NCI-H146 (cell line): ENCODE measurements around the gene HMG20A.

Experiments used
- DNase-seq: peaks from one replicate; lab custom pipeline; 2025; lab: John Stamatoyannopoulos, UW

HMG20A gene

DNA sequence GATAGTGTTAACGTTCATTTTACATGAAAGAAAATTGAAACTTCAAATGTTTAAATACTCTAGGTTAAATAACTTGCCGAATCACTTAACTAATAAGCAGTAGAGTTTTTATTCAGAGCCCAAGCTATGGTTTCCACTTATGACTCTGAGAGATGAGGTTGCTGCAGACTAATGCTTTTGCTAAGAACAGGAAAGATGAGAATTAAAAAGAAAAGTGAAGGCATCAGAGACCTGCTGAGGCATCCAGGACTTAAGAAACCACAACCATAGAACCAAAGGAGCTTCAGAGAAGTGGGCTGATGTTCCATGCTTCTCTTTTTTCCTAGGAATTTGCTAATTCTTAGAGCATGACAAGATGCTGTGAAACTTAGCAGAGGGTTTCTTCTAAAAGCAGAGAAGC, 9.5 kb downstream of the HMG20A start:
- no peak for DNase-seq

DNA sequence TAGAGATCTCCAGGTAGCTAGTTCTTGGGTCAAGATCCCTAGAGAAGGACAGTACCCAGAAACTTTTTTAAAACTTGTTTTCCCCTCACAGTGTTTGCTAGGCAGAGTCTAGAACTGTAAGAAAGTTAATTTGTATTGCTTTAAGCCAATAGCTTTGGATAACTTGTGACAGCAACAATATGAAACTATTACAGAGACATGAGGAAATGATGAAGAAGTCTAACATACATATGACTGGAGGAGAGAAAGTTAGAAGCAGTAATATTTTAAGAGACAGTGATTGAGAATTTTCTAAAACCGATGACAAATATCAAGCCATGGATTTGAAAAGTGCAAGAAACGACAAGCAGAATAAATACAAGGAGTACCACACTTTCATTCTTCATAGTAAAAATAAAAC, 10.0 kb downstream of the HMG20A start:
- DNase-seq: no peak

DNA sequence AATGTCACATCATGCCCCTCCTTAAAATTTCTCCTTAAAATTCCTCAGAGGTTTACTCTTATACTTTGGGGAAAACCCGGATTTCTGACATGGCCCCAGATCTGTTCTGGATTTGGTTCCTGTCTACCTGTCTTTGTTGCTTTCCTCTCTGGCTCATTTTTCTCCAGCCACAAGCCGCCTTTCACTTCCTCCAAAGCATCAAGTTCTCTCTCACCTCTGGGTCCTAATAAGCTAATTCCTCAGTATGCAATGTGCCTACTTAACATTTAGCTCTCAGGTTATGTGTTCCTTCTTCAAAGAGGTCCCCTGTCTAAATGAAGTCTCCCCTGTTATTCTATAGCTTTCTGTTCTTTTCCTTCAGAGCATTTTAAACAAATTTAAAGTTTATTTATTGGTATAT, 16.1 kb downstream of the HMG20A start:
- DNase-seq: no peak

DNA sequence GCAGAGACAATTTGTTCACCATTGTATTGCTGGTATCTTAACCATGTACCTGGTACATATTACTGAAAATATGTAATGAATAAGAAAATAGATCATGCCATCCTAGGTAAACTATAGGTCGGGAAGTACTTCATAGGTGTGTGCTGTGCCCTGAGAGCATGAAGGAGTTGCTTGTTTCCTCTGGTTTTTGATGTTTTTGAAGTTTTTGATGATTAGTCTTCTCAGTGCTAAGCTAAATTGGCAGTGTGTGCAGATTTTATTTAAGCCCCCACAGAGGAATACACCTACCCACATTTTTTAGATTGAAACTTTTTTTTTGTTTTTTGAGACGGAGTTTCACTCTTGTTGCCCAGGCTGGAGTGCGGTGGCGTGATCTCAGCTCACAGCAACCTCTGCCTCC, 16.6 kb downstream of the HMG20A start:
- DNase-seq: no peak

DNA sequence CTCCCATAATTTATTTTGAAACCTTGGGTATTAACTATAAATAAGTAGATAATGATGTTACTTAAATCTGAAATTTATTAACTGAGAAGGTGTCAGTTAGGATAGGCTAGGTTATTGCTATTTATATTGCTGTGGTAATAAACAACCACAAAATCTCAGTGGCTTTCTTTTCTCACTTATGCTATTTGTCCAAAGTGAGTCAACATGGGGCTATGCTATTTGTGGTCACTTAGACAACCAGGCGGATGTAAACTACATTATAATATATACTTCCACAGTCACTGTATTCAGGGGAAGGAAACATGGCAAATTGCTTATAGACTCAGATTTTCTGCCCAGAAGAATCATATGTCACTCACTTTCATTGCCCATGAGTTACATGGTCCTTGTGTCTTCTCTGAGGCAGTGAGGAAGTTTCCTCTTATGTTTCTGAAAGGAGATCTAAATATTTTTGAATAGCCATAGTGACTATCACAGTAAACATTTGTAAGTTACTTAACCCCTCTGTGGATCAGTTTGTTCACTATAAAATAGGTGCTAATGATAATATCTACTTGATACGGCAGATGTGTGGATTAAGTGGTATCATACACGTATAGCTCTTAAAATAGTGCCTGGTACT, 19.8 kb downstream of the HMG20A start:
- no peak for DNase-seq

DNA sequence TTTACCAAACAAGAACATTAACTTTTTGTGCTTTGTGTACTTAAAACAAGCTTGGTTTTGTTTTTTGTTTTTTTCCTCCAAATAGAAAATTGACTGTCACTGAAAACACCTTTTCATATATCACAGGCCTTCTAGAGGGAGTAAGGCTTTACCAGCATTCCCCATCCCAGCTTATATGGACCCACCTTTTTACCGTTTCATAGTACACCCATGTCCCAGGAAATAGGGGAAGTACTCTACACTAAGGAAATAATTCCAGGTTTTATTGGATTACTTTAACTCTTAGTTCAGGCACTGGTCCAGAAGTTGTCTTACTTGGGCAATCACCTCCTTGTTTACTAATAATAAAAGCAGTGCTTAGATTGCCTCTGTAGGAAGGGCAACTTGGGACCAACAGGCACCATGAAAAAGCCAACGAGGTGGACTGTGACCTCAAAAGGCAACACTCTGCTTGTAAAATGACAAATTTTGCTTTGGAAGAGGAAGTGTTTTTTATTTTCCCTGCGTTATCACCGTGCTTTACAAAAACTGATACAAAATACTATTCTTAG, 26.2 kb downstream of the HMG20A start:
- DNase-seq: no peak

DNA sequence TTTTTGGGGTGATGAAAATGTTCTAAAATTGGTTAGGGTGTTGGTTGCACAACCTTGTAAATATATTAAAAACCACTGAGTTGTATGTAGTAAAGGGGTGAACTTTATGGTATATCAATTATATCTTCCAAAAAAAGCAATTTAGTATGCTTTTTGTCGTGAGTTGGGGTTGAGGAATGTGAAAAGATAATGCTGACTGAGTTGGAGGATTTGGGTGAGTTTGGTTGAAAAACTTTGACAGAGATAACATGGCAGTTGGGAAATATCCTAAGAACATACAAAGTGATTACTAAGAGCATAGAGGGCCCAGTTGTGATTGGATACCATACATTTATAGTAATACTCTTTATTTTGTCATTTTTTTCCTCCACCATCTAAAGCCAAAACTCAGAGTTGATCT, 33.6 kb downstream of the HMG20A start:
- no peak for DNase-seq

DNA sequence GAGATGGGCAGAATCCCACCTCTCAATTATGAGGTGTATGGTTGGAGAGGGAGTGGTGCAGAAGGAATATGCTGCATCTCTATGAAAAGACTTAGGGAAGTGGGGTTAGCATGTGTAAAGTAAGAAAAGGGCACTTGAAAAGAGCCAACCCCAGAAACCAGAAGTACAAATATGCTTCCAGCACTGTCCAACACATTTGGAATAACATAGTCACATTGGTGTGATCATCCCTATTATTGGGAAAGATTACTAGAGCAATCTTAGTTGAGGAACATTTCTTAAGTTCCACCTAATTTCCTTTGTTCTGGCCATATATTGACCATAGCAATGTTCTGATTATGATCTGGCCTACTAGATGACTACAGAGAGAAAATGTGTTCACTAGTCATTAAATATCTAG, 34.3 kb downstream of the HMG20A start:
- no peak for DNase-seq

DNA sequence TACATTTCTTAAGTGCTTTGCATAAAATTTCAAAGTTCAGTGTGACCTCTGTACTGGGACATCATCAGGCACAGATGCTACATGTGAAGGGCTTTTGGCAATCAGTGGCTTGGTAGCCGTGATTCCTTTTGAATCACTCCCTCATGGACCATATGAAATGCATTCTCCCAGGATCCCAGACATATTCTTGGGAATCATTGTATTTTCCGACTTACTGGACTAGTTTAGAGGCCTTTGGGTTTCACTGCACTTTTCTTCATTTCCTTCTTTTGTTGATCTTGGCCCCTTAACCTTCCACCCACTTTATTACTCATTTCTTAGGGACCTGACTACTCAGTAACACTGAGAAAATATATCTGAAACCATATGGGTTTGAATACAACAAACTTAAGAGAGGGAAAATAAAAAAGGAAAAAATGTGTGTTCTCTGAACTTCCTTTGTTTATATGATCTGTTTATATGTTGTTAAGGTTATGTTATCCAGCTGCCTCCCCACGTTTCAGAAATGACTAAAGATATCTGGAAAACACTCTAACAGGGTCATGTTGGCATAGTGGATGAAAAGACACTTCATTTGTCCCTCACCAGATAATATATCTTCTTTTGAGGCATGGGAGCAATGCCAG, 35.1 kb downstream of the HMG20A start:
- DNase-seq: no peak

DNA sequence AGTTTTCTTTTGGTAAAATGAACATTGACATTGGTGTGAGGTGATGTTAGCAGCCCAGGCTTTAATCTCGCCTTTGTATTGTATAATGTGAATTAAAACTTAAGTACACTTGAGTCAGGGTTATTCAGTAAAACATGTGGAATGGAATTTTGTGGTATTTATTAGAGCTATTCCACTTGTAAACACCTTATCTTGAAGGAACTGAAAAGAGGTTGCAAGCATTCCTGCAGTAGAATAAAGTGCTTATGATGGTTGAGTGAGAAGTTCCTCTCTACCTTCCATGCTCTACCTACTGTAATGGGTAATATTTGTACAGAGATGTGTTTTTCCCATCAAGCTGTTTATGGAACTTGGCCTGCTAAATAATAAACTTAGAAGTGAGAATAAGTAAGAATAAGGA, 36.1 kb downstream of the HMG20A start:
- no peak for DNase-seq

DNA sequence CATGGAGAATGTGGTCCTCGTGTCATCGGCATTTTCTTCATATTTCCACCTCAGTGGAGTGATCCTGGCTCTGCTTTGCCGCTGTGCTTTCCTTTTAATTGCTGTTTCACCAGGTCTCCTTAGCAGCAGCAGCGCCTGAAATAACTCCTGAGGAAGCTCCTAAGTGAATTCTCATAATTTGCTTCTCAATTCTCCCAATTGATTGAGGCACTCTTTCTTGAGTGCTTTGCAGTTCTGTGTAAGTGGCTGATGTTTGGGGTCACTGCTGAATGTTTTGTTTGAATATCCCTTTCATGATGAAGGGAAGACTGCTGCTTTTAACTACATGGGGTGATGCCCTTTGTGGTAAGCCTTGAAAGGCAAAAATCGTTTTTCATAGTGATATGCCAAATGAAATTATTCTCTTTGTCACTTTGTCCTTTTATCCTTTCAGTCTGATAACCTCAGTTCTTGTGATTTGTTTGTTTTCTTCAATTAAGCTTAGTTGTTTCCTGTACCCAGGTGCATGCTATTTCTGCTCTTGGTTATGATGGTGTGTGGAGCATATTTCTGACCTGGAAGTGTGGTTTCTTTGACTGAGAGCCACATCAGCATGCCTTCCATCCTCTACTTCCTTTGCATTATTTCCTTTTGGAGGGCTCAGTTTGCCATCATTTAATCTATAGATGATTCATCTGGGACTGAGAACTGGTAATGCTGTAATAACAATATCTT, 36.7 kb downstream of the HMG20A start:
- peak; percentile 48 for DNase-seq

DNA sequence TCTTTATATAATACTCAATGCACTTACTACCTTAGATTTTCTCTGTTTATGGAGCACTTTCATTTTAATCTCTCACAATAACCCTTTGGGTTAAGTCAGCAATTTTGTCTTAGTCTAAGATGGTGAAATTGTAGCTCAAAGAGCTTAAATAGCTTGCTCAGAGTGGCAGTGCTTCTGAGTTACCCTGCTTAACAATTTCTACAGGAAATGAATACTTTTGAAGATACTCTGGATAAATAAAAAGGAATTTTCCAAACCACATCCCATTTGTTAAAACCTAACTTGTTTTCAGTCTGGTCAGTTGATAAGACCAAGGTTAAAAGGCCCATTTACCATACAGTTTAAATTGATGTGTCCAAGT, 37.2 kb downstream of the HMG20A start:
- DNase-seq: no peak

DNA sequence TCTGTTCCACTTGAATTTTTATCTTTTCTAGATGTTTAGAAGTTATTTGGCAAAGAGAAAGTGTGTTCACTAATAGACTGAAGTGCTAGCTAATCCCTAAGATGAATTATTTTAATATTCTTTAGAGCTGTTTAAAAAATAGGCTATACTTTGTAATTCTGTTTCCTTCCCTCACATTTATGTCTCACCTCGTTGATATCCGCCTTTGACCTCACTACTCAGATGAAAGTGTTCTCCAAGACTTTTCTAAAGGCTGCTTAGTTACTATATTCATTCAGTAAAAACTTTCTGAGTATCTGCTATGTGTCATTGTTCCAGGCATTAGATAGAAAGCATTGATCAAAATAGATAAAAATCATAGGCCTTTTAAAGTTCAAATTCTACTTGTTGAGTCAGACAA, 38.3 kb downstream of the HMG20A start:
- no peak for DNase-seq

DNA sequence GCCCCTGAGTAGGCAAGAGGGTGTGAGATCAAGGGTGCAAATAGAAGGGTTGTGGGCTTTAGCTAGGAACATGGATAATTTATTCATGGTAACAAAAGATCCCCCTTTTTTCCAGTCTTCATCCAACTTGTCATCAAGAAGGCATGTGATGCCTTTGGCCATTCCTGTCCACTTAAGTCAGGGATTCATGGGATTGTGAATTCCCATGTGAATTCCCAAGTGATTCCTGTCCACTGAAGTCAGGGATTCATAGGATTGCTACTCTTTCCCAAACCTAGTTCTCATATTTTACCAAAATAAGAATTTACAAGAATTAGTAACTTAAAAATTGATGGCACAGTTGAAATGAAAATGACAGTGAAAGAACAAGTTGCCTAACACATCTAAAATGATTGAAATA, 40.8 kb downstream of the HMG20A start:
- DNase-seq: no peak

DNA sequence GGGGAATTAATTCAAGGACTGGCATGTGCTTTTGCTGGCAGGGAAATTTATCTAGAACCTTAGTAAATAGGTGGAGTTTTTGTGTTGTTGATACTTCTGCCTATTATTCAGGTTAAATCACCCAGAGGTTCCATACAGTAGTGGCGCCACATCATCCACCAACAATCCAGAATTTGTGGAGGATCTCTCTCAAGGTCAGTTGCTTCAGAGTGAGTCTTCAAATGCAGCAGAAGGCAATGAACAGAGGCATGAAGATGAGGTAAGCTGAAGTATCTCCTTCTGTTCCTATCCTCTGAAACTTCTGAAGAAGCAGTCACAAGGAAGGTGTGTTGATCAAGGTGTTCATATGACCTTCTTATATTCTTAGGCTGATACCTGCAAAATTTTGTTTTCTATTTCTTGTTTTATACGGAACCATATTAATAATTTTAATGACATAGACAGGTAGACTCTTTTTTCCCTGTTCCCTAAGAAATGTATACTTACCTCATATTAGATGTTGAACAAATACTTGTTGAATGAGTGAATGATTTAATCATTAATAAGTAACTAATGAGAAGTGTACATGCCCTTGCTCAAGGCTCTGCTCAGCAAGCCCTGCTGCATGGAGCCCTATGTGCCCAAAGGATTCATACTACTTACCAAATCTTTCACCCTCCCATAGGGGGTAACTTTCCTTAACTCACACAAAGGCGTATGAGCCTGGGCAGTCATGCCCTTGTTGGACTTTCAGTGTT, 43.6 kb downstream of the HMG20A start:
- no peak for DNase-seq

DNA sequence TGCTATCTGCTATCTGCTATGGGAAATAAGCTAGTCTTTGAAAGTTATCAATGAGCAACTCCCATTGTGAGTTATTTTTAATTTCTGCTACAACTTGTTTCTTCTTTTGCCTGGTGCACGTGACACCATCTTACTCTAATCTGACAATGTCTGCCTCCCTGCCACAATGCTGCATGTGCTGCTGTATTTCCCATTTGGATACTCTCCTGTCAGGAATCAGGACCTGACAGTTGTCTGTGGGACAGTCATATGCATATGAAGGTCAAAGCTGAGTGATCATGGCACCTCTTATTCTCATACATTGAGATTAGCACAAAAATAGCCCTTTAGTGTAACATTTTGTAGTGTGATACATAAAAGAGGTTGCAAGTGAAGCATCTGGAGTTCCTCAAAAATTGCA, 45.8 kb downstream of the HMG20A start:
- DNase-seq: no peak

DNA sequence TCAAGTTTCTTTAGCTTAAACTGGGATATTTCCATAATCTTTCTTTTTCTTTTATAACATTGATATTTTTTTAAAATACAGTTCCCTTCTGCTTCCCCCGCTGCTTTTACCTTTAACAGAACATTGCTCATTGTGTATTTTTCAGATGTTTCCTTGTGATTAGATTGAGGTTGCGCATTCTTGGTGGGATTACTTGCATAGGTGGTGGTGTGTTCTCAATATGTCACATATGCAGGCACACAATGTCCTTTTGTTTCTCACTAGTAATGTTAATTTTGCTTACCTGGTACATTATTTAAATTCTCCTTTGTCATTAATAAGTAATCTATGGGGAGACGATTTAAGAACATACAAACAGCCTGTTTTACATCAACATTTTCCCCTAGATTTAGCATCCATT, 48.2 kb downstream of the HMG20A start:
- DNase-seq: no peak

DNA sequence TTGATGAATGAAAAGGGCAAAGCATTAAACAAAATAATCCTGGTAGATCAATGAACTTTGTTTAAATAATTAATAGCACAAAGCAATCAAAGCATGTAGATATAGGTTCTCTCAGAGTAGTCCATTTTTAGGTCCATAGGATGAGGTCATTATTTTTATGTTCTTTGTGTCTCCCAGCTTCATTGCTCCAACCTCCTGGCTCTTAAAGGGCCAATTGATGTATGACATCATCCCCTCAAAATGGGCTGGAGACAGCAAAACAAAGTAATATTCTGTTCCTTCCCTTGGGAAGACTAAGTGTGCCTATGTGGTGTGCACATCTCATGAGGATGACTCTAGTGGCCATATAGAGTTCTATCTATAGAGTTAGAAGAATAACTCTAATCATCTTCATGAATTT, 49.5 kb downstream of the HMG20A start:
- DNase-seq: no peak

DNA sequence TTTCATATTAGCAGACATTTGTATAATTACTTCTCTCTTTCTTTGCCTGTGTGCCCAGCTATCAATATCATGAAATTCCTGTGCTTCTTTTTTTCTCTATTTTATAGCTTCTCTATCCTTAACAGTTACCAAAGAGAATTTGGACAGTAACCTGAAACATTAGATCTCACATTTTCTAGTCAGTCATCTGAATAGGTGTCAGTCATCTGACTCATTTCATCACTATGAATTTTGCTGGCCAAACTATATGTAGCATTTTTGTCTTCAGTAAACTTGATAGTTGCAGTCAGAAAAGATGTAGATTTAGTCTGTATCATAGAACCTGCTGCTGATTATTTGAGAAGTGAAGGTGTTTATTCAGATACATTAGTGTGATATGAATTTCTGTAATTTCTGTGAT, 52.6 kb downstream of the HMG20A start:
- DNase-seq: no peak

DNA sequence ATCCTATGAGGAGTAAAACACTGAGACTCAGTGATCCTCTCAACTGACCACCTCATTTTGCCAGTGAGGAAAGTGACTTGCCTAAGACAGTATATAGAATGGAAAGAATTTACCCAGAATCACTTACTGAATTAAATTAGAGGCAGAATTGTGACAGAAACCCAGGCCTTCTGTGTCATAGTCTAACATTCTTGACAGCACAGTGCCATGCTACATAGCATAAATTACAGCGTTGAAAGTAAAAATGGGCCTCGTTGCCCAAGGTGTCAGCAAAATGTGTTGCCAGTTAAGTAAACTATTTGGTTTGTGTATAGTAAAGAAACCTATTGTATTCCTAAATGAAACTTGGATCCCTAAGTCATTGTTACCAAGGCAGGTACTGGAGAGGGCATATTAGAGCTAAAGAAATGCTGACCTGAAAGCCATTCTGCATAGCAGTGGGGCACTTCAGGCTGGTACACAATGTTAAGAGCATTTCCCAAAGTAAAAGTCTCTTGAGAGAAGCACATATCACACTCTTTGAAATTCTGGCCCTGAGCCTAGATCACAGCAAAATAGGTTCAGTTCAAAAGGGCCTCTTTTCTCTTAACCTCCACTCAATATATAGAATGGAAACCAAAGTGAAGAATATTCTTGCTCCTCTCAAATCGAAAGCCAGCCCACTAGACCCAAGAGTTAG, 53.8 kb downstream of the HMG20A start:
- no peak for DNase-seq

DNA sequence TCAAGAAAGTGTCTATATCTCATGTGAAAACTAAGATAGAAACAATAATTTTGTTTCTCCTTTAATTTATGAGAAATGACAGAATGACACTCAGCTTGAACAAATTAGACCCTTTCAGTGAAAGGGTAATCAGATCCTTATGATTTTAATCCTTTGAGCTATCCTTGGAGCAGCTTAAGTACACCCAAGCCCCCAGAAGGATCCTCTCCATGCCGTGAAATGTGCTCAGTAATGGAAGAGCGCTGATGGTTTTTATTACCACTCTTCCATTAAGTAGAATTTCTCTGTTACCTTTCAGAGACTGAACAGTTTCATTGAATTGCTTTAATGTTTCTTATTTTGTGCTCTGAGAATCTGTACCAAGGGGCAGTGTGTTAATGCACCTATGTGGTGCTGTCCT, 54.3 kb downstream of the HMG20A start:
- no peak for DNase-seq

DNA sequence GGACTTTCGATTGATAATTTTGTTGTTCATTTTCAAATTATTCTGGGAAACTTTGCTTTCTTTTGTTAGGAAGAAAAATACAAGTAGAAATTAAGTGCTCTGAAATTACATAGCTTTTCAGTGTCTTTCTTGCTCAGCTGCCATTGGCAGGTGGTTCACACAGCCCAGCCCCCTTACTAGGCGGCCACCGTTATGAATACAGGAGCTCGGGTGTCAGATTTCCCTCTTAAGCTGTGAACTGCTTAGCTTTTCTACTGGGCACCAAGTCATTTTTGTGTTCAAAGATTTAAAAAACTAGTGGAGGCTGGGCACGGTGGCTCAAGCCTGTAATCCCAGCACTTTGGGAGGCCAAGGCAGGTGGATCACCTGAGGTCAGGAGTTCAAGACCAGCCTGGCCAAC, 55.2 kb downstream of the HMG20A start:
- DNase-seq: no peak
